CD4-positive, CD25-positive, alpha-beta regulatory T cell (primary cell): Measurements from ENCODE around the gene PRKCA. TPM values are rescaled to one million over a fixed set of nuclear protein-coding genes. Genes with fewer than 3 reads are reported as not detected.

Experiments used
- ATAC-seq, 2 donors: fragments of 150-1000 bp; cut with Tn5 transposase; one replicate each; pipeline ENCODE4 v1.10.0; 2021; ENCODE audit warnings: low read depth in 2 of 2, moderate number of reproducible peaks in 2 of 2, moderate library complexity in 1 of 2
- DNase-seq, 3 donors: peaks; one replicate each; pipeline versions ENCODE4 v3.0.0 to v3.0.0-alpha.2; 2012 to 2022; ENCODE audit warnings: mixed read lengths in 1 of 3
- H3K27ac ChIP-seq: one replicate; pipeline ENCODE4 v1.7.0; 2013; ENCODE audit warnings: mild to moderate bottlenecking, low read length; ENCODE audit not compliant: insufficient read depth, poor library complexity, severe bottlenecking
- H3K27me3 ChIP-seq: one replicate; pipeline ENCODE4 v1.7.0; 2013; ENCODE audit warnings: low read length; ENCODE audit not compliant: control insufficient read depth, insufficient read depth
- H3K36me3 ChIP-seq: one replicate; pipeline ENCODE4 v1.7.0; 2013; ENCODE audit warnings: mild to moderate bottlenecking, low read length, moderate library complexity; ENCODE audit not compliant: control insufficient read depth, insufficient read depth
- H3K4me1 ChIP-seq: 2 replicates; pipeline ENCODE4 v1.7.0; 2013; ENCODE audit warnings: mild to moderate bottlenecking, low read length; ENCODE audit not compliant: insufficient read depth, control insufficient read depth, poor library complexity, severe bottlenecking
- H3K4me3 ChIP-seq: one replicate; pipeline ENCODE4 v1.7.0; 2013; ENCODE audit warnings: low read depth, mild to moderate bottlenecking, low read length, moderate library complexity
- H3K9me3 ChIP-seq, 2 experiments: 1 replicate in 1 of 2; 2 replicates in 1 of 2; pipeline ENCODE4 v1.7.0; 2013; ENCODE audit warnings: low read length in 2 of 2, mild to moderate bottlenecking in 1 of 2, moderate library complexity in 1 of 2; ENCODE audit not compliant: control insufficient read depth in 2 of 2
- H3K27ac Mint-ChIP-seq, 3 donors: one replicate each; pipeline ENCODE4 v1.8.0; 2020 to 2022; ENCODE audit warnings: mild to moderate bottlenecking in 3 of 3, mixed read lengths in 3 of 3, moderate library complexity in 2 of 3
- H3K27me3 Mint-ChIP-seq: one replicate; pipeline ENCODE4 v1.8.0; 2022; ENCODE audit warnings: mild to moderate bottlenecking, mixed read lengths
- H3K36me3 Mint-ChIP-seq: one replicate; pipeline ENCODE4 v1.8.0; 2020; ENCODE audit warnings: mixed read lengths
- H3K4me1 Mint-ChIP-seq, 4 donors: one replicate each; pipeline ENCODE4 v1.8.0; 2020 to 2022; ENCODE audit warnings: mixed read lengths in 4 of 4, mild to moderate bottlenecking in 1 of 4
- H3K4me3 Mint-ChIP-seq, 4 donors: one replicate each; pipeline ENCODE4 v1.8.0; 2020 to 2022; ENCODE audit warnings: mild to moderate bottlenecking in 4 of 4, mixed read lengths in 4 of 4, moderate library complexity in 3 of 4
- H3K9me3 Mint-ChIP-seq, 7 donors: one replicate each; pipeline ENCODE4 v1.8.0; 2020 to 2022; ENCODE audit warnings: mixed read lengths in 7 of 7, mild to moderate bottlenecking in 3 of 7, moderate library complexity in 2 of 7
- polyA plus RNA-seq, 4 donors: library from polyadenylated mRNA; unstranded; fragments of 300-500 nt; fragmentation: Illumina TruSeq; gene quantifications; one replicate each; pipeline ENCODE4 v1.2.3, GENCODE V29; 2021
- total RNA-seq: library from RNA; stranded (reverse); gene quantifications from one replicate; pipeline ENCODE4 v1.2.3, GENCODE V29; 2022

The PRKCA gene
- total and polyA plus RNA-seq, 5 donors from 2014 or later, result 0.60 to 84.0 (median 2.0) TPM

DNA sequence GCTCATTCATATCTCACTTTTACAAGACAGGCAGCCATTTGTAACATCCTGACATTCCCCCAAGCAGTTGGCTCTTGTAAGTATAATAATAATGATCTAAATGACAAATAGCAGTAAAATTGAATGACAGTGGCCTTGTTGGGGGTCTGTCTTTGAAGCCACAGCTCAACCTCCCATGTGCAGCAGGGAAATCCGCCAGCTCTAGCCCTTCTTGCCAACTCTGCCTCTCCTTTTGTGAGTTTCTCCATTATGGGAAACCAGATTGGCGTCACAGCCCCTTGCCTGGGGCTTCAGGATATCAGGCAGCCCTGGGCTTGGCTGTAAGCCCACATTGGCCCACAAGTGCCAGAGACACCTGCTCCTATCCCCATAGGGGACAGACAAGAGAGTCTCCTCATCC lies 462.1 kb downstream of the PRKCA start:
- Mint-ChIP-seq H3K27me3 (no peaks in the 10 kb centered on the region), H3K9me3 (peaks cover 0 to 2% (median 0%) of the 10 kb centered on the region in 7 donors), H3K36me3 (peaks cover 9% of the 10 kb centered on the region), H3K27ac (no peak overlapping the region), H3K4me3 (no peak overlapping the region), H3K4me1 (peaks cover 0 to 13% (median 6%) of the 10 kb centered on the region in 4 donors)
- no peaks in the 10 kb centered on the region for H3K27me3 ChIP-seq
- no peaks in the 10 kb centered on the region for H3K4me1 ChIP-seq
- H3K9me3 ChIP-seq, result no peaks in the 10 kb centered on the region
- no peaks in the 10 kb centered on the region for H3K36me3 ChIP-seq
- DNase-seq (no peak), ATAC-seq (no peak)
- H3K4me3 ChIP-seq, result no peak overlapping the region
- no peak overlapping the region for H3K27ac ChIP-seq

DNA sequence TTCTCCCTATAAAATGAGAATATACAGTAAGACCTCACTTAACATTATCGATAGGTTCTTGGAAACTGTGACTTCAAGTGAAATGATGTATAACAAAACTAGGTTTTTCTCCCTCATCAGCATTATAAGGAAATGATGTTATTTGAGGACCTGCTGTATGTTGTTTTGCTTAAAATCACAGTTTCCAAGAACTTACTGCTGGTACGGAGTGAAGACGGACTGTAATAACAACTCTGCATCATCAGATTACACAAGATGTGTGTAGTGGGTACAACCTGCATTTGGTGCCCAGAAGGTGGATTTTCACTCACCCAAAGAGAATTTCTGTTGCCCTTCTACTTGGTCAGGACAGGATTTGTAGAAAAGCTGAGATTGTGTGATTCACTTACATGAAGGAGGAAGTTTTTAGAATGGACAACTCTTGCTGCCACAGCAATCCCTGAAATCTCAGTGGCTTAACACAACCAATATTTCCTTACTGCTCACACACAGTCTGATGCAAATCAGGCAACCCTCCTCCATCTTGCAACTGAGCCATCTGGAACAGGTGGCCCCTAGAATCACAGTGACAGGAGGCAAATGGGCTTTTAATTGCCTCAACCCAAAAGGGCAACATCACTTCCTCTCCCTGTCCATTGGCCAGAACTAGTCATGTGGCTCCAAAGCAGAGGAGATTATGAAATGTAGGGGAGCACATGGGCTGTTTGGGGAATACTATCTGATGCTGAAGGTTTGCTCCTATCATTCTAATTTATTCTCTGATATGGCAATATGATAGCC lies 464.9 kb downstream of the PRKCA start:
- Mint-ChIP-seq H3K4me1 (peaks cover 0 to 13% (median 4%) of the 10 kb centered on the region in 4 donors), H3K36me3 (peaks cover 12% of the 10 kb centered on the region), H3K27me3 (no peaks in the 10 kb centered on the region), H3K9me3 (peaks cover 0 to 2% (median 0%) of the 10 kb centered on the region in 7 donors), H3K27ac (no peak overlapping the region), H3K4me3 (no peak overlapping the region)
- Histone ChIP-seq H3K4me1 (no peaks in the 10 kb centered on the region), H3K9me3 (no peaks in the 10 kb centered on the region), H3K36me3 (no peaks in the 10 kb centered on the region), H3K27ac (no peak overlapping the region), H3K27me3 (no peaks in the 10 kb centered on the region), H3K4me3 (no peak overlapping the region)
- DNase-seq (peak in 1 of 3 donors; percentile 84), ATAC-seq (no peak)

DNA sequence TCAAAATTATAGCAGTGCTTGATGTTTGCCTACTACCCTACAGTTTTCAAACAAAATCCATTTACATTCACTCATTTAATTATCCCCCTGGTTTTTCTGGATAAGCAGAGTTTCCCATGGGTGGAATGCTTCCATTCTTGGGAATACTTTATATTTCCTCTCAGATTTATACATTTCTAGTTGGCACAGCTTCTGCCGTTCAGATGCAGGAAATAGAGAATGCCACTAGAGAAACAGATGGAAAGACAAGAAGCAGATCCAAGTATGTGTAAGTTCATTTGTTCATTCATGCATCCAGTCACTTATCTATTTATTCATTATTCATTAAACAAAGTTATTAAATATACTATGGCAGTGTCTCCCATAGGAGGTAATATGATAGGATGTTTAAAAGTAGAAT lies 467.5 kb downstream of the PRKCA start:
- no peaks in the 10 kb centered on the region for H3K27me3 Mint-ChIP-seq
- ATAC-seq, result no peak
- peaks cover 0 to 13% (median 4%) of the 10 kb centered on the region in 4 donors for H3K4me1 Mint-ChIP-seq
- Histone ChIP-seq H3K27ac (no peak overlapping the region), H3K27me3 (no peaks in the 10 kb centered on the region), H3K4me3 (no peak overlapping the region), H3K4me1 (no peaks in the 10 kb centered on the region), H3K9me3 (no peaks in the 10 kb centered on the region), H3K36me3 (peaks cover 9% of the 10 kb centered on the region)
- peaks cover 0 to 2% (median 0%) of the 10 kb centered on the region in 7 donors for H3K9me3 Mint-ChIP-seq
- no peak overlapping the region for H3K4me3 Mint-ChIP-seq
- H3K36me3 Mint-ChIP-seq, result peaks cover 22% of the 10 kb centered on the region
- DNase-seq, result no peak
- H3K27ac Mint-ChIP-seq, result no peak overlapping the region

DNA sequence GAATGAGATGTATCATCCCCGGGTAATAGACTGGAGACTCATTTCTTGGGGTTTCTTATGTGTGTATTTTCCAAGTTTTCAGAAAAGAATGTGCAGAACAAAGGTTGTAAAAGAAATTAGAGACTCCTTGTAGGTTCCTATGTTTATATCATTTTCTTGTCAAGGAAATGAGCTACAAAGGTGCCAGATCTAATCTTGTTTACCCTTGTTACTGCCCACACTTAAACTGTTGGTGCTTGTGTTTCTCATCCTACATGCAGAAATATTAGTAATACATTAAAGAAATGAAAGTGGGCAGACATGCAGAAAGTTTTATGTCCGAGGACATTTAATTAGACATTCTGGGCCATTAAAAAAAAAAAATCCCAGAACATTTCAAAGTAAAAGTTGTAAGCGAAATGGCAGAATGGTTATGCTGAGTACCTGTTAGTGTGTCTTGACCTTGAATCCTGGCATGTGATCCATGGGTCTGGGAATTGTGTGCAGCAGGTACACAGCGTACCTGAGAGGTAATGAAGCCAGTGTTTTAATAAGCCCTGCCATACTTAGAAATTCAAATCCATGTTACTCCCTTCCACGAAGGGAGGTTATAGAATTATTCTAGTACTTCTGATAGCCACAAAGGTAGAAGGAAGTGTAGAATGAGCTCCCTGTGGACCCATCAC lies 469.9 kb downstream of the PRKCA start:
- Histone ChIP-seq H3K27me3 (no peaks in the 10 kb centered on the region), H3K9me3 (no peaks in the 10 kb centered on the region), H3K4me1 (no peaks in the 10 kb centered on the region), H3K27ac (no peak overlapping the region), H3K4me3 (no peak overlapping the region), H3K36me3 (peaks cover 15% of the 10 kb centered on the region)
- no peak for ATAC-seq
- H3K9me3 Mint-ChIP-seq, result peaks cover 0 to 2% (median 0%) of the 10 kb centered on the region in 7 donors
- DNase-seq, result no peak
- no peak overlapping the region for H3K4me3 Mint-ChIP-seq
- H3K36me3 Mint-ChIP-seq, result peaks cover 28% of the 10 kb centered on the region
- no peaks in the 10 kb centered on the region for H3K27me3 Mint-ChIP-seq
- H3K27ac Mint-ChIP-seq, result peak overlapping the region in 1 of 3 donors; percentile 32
- peaks cover 0 to 9% (median 3%) of the 10 kb centered on the region in 4 donors for H3K4me1 Mint-ChIP-seq

DNA sequence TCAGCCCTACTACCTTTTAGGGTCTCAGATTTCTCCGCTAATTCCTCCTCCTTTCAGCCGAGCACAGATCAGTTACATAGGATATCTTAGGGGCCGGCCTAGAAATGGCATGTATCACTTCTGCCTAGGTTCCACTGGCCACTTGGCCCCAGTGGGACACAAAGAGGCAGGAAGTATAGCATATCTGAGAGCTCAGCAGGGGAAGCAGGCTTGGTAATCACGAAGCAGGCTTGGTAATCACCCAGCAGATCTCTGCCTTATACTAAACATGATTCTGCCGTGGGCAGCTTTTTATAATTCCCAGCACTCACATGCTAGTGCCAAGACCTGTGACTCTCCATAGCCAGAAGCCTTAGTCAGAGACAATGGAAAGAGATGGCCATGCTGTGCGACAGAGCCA lies 472.9 kb downstream of the PRKCA start:
- H3K27ac Mint-ChIP-seq, result no peak overlapping the region

DNA sequence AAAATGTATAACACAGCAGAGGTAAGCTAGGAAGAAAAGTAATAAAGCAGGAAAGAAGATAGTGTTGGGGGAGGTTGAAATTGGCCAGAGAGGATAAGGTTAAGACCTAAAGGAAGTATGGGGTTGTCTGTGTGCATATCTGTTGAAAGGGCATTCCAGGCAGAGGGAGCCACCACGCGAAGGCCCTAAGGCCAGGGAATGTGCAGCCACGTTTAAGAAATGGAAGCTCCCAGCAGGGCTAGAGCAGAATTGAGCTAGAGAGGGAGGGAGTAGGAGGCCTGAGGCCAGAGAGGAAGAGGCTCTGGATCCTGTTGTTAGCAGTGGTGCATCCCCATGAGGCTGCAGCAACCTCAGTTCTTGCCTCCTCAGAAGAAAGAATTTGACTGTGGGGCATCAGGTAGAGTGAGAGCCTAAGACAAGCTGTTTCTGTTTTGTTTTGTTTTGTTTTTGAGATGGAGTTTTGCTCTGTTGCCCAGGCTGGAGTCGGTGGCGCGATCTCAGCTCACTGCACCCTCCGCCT lies 473.5 kb downstream of the PRKCA start:
- no peak overlapping the region for H3K4me3 ChIP-seq
- Mint-ChIP-seq H3K4me3 (no peak overlapping the region), H3K27ac (no peak overlapping the region), H3K36me3 (peaks cover 28% of the 10 kb centered on the region), H3K9me3 (peaks cover 0 to 1% (median 0%) of the 10 kb centered on the region in 7 donors), H3K4me1 (peaks cover 0 to 3% (median 0%) of the 10 kb centered on the region in 4 donors), H3K27me3 (no peaks in the 10 kb centered on the region)
- peaks cover 17% of the 10 kb centered on the region for H3K36me3 ChIP-seq
- no peak overlapping the region for H3K27ac ChIP-seq
- DNase-seq, result no peak
- no peaks in the 10 kb centered on the region for H3K9me3 ChIP-seq
- no peak for ATAC-seq
- H3K27me3 ChIP-seq, result no peaks in the 10 kb centered on the region
- no peaks in the 10 kb centered on the region for H3K4me1 ChIP-seq

More for the DNA sequence above, 472.9 kb downstream of the PRKCA start:
- H3K27me3 ChIP-seq, result no peaks in the 10 kb centered on the region
- Mint-ChIP-seq H3K9me3 (peaks cover 0 to 1% (median 0%) of the 10 kb centered on the region in 7 donors), H3K27me3 (no peaks in the 10 kb centered on the region), H3K36me3 (peaks cover 32% of the 10 kb centered on the region), H3K4me3 (no peak overlapping the region), H3K4me1 (peaks cover 0 to 3% (median 0%) of the 10 kb centered on the region in 4 donors)
- H3K4me1 ChIP-seq, result no peaks in the 10 kb centered on the region
- peaks cover 17% of the 10 kb centered on the region for H3K36me3 ChIP-seq
- DNase-seq (no peak), ATAC-seq (no peak)
- no peaks in the 10 kb centered on the region for H3K9me3 ChIP-seq
- no peak overlapping the region for H3K27ac ChIP-seq
- no peak overlapping the region for H3K4me3 ChIP-seq

DNA sequence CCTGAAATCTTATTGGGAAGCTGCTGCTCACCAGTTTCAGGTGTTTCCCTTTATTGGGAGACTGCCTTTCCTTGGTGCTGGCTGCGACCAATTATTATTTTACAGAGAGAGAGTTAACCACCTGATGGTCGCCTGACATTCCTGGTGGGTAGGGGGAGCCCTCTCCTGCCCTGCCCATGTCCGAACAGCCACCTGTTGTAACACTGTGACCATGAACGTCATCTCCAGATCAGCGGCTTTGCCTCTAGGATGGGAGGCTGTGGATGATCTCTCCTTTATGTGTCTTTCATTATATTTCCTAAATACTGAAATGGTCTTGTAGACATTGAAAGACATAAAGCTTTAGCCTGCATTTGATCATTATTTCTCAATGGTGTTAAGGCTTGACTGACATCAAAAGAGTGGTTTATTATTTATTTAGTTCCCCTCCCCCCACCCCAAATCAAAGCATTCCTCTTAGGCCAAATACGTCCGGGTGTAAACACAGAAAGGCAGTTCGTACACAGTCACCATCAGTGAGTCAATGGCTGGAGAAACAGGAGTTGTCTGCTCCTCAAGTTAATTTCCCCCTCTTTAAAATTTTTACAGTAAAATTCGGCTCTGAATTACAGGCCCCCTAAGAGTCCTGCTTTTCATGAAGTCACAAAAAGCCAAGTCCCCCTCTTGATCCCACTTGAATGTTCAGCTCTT lies 474.7 kb downstream of the PRKCA start:
- H3K4me1 Mint-ChIP-seq, result peaks cover 0 to 3% (median 0%) of the 10 kb centered on the region in 4 donors
- Histone ChIP-seq H3K36me3 (peaks cover 17% of the 10 kb centered on the region), H3K27ac (no peak overlapping the region), H3K4me3 (no peak overlapping the region), H3K4me1 (no peaks in the 10 kb centered on the region), H3K27me3 (no peaks in the 10 kb centered on the region), H3K9me3 (no peaks in the 10 kb centered on the region)
- H3K27ac Mint-ChIP-seq, result no peak overlapping the region
- H3K9me3 Mint-ChIP-seq, result peaks cover 0 to 1% (median 0%) of the 10 kb centered on the region in 7 donors
- H3K27me3 Mint-ChIP-seq, result no peaks in the 10 kb centered on the region
- peaks cover 35% of the 10 kb centered on the region for H3K36me3 Mint-ChIP-seq
- ATAC-seq (no peak), DNase-seq (no peak)
- H3K4me3 Mint-ChIP-seq, result no peak overlapping the region
